ENCODE results near the gene FAM107B. TPM values are rescaled to one million over a fixed set of nuclear protein-coding genes. Genes with fewer than 3 reads are reported as not detected.

Gene FAM107B
- total and polyA plus RNA-seq, 2 of the 8 experiments (the other 6 are each of a cell fraction or from before 2014, with no cell fraction given), result 7.5 to 28.1 TPM

GRCh38 chr10:14608381-14609001 is 166.2 kb downstream of the FAM107B start:
- POLR2A ChIA-PET (ENCODE audit: partially characterized antibody), result interaction anchor here (0.7 kb wide), 1 partner anchor 9 kb away, joined by 3 read pairs; no protein-coding TSS in a partner anchor
- DNase-seq (ENCODE audit: low read depth in 1 of 2, low spot score in 2 of 2), result no peak
- no peak overlapping the region for H3K18ac ChIP-seq (ENCODE audit: extremely low read depth, low read length)
- no peak for FAIRE-seq
- no peak overlapping the region for H2BK20ac ChIP-seq (ENCODE audit: low read length)
- H2AK5ac ChIP-seq (ENCODE audit: low read depth, low read length), result no peak overlapping the region
- H3K27ac ChIP-seq (ENCODE audit: low read depth, low read length), result no peak overlapping the region
- H3K23me2 ChIP-seq (ENCODE audit: low read depth, low read length), result peaks cover 5% of the 10 kb centered on the region; the same call in 1 of the 2 replicates
- H3K4ac ChIP-seq (replicated peaks; ENCODE audit: insufficient read length, low read depth, low read length), result no peak overlapping the region
- no peak overlapping the region for H3K4me3 ChIP-seq (ENCODE audit: extremely low read depth in 1 of 4, insufficient read depth in 2 of 4, low read depth in 3 of 4, low read length in 4 of 4)
- no peak for TF ChIP-seq CBX8 (IDR thresholded peaks at IDR 0.05; ENCODE audit: borderline replicate concordance, low read depth, low read length)
- TF ChIP-seq USF2 (IDR thresholded peaks at IDR 0.05; ENCODE audit: low read length), result no peak
- H3K56ac ChIP-seq (replicated peaks; ENCODE audit: insufficient read length, low read depth, low read length), result no peak overlapping the region
- H4K8ac ChIP-seq (ENCODE audit: extremely low read depth, insufficient read depth, low read length), result no peak overlapping the region
- no peak overlapping the region for H3K14ac ChIP-seq (ENCODE audit: insufficient read length)
- H2BK120ac ChIP-seq (replicated peaks; ENCODE audit: low read depth, low read length), result no peak overlapping the region
- H3K79me1 ChIP-seq (ENCODE audit: low read depth, low read length), result no peaks in the 10 kb centered on the region
- H4K91ac ChIP-seq (replicated peaks; ENCODE audit: insufficient read length, low read length), result no peak overlapping the region
- no peak overlapping the region for H2BK15ac ChIP-seq (ENCODE audit: low read length)
- H3K79me2 ChIP-seq (ENCODE audit: control insufficient read depth in 1 of 2, insufficient read depth in 2 of 2, low read length in 2 of 2), result no peaks in the 10 kb centered on the region
- no peaks in the 10 kb centered on the region for H4K20me1 ChIP-seq (replicated peaks in 1 of 2; ENCODE audit: control insufficient read depth in 1 of 2, insufficient read depth in 2 of 2, low read length in 2 of 2)
- peaks cover 0 to 3% (median 0%) of the 10 kb centered on the region in 4 experiments; a peak in 3 of 7 replicates for H3K4me1 ChIP-seq (replicated peaks in 1 of 4; ENCODE audit: control insufficient read depth in 3 of 4, insufficient read depth in 4 of 4, low read length in 3 of 4)
- H3K36me3 ChIP-seq (ENCODE audit: control insufficient read depth in 2 of 4, insufficient read depth in 4 of 4, low read length in 3 of 4), result no peaks in the 10 kb centered on the region
- H3K9me3 ChIP-seq (ENCODE audit: insufficient read depth in 2 of 2, low read depth in 1 of 2, low read length in 1 of 2), result no peaks in the 10 kb centered on the region
- 91% methylated on average over 4 of the region's 4 CpGs; no CpG with 5 or more reads in 1 of the 2 experiments for WGBS, 2 experiments (ENCODE audit: extremely low coverage in 1 of 2, insufficient coverage in 1 of 2, insufficient read length in 1 of 2, insufficient replicate concordance in 2 of 2, low coverage in 1 of 2, low lambda C conversion rate in 2 of 2, missing lambda C conversion rate in 1 of 2)
- CTCF ChIA-PET (ENCODE audit: partially characterized antibody), result no interaction called here
- H4K5ac ChIP-seq (ENCODE audit: insufficient read length, low read depth, low read length), result no peak overlapping the region
- H3K27me3 ChIP-seq (replicated peaks in 1 of 4; ENCODE audit: control insufficient read depth in 3 of 4, extremely low read depth in 1 of 4, insufficient read depth in 3 of 4, low read length in 3 of 4), result peaks cover 0 to 7% (median 2%) of the 10 kb centered on the region in 4 experiments; a peak in 3 of 7 replicates
- H2AFZ ChIP-seq (ENCODE audit: low read length), result no peak overlapping the region
- H3K23ac ChIP-seq (ENCODE audit: insufficient read length), result no peak overlapping the region
- no peak overlapping the region for H3K4me2 ChIP-seq (ENCODE audit: insufficient read depth in 1 of 2, low read depth in 2 of 2, low read length in 2 of 2)
- no peak overlapping the region for H3K9ac ChIP-seq (replicated peaks in 1 of 4; ENCODE audit: extremely low read depth in 1 of 4, low read depth in 3 of 4, low read length in 3 of 4)
- H2BK12ac ChIP-seq (ENCODE audit: low read depth, low read length), result no peak overlapping the region
- no peak overlapping the region for H2BK5ac ChIP-seq (ENCODE audit: low read depth, low read length)

All from H1 (cell line).